Measurements from ENCODE around the gene SPATA31A7.
"Not testable (repeated sequence)": the region's sequence is repeated elsewhere in the genome, so short reads cannot be mapped to it uniquely, and the experiment has no call there.

Gene SPATA31A7

DNA sequence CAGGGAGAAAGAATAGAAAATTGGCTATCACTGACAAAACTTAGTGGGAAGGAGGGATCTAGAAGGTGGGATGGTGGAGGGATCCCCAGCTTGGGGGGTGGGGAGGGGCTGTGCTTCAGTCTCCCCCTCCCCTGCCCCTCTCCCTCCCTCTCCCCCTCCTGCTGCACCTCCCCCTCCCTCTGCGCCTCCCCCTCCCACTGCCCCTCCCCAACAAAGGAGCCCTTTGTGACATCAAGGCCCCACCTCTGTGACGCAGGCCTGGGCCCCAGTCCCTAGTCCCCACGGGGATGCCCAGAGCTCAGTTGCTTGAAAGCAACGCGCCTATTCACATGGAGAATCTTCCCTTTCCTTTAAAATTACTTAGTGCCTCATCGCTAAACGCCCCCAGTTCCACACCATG is at the start of gene SPATA31A7:
Gene SPATA31A7 (plus strand): TSS at position 301 of the 400 bp plus-strand sequence. CDS start 29 bp downstream, at position 330.
- not testable (repeated sequence) for H3K4me3 Mint-ChIP-seq; H3K36me3 Mint-ChIP-seq; ATAC-seq (replicated peaks); H3K4me1 Mint-ChIP-seq; H3K27ac Mint-ChIP-seq; H3K27me3 Mint-ChIP-seq; DNase-seq; H3K9me3 Mint-ChIP-seq

DNA sequence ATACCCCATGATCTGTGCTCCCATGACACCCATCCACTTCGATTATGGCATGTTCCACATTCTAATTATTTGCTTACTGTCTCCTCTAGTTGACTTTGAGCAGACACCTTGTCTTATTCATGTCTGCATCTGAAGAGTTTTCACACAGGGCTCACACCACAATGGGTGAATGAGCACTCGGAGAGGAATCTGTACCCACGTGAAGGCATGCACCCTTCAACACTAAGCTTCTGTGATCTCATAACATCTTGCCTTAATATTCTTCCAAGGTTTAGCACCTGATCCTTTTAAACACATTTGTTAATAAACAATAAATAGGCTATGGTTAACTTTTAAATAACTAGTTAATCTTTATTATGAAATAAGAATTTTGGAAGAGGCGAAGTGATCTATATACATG is 36.6 kb downstream of the SPATA31A7 start:
- H3K27me3 Mint-ChIP-seq; DNase-seq; H3K4me1 Mint-ChIP-seq; ATAC-seq (replicated peaks); H3K36me3 Mint-ChIP-seq; H3K4me3 Mint-ChIP-seq; H3K9me3 Mint-ChIP-seq; H3K27ac Mint-ChIP-seq: not testable (repeated sequence)

All from stimulated activated naive B cell treated with anti-CD40 and anti-IgM and Interleukin-4, amounts not matched to agents 10 μg/mL and 1 μg/mL and 100 μg/mL, for 72 hours (primary cell).